ENCODE results near the gene LRMDA. TPM values are rescaled to one million over a fixed set of nuclear protein-coding genes. Genes with fewer than 3 reads are reported as not detected.

Gene LRMDA
- total and polyA plus RNA-seq, 2 of the 4 experiments (the other 2 are of a cell fraction) = 0.07 TPM; not detected in 1

DNA sequence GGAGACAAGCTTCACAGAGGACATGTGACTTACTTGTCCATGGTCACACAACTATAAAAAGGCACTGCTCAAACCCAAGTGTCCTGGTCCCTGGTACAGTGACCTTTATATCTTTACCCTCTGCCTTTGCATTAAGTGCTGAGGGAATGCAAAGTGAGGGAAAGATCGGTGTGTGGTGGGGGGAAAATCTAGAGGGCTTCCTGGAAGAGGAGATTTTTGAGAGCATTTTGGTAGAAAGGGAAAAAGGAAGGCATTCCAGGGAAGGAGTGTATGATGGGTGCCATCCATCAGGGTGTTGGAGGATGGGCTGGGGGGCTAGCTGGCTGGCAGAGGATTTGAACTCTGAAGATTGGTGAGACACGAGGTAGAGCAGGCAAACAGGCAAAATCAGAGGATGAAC is 39.2 kb upstream of the LRMDA start:
- Histone ChIP-seq H3K4me1 (ENCODE audit: control insufficient read depth, insufficient read depth, low read length) (peaks cover 13% of the 10 kb centered on the region; the same call in 1 of the 2 replicates), H4K8ac (ENCODE audit: low read depth in 2 of 2, low read length in 2 of 2) (no peak overlapping the region), H3K4ac (ENCODE audit: low read depth, low read length) (no peak overlapping the region), H3K36me3 (ENCODE audit: control insufficient read depth, insufficient read depth, low read length) (peaks cover 11% of the 10 kb centered on the region), H3K27ac (ENCODE audit: insufficient read depth, low read length) (no peak overlapping the region), H4K20me1 (ENCODE audit: insufficient read depth, low read length) (no peaks in the 10 kb centered on the region), H2AFZ (replicated peaks; ENCODE audit: low read length, poor library complexity) (no peak overlapping the region), H3K79me1 (ENCODE audit: low read depth in 1 of 2, low read length in 2 of 2) (peaks cover 3 to 21% of the 10 kb centered on the region in 2 experiments), H3K27me3 (ENCODE audit: control insufficient read depth, insufficient read depth, low read length) (no peaks in the 10 kb centered on the region), H4K5ac (ENCODE audit: low read depth, low read length) (no peak overlapping the region), H3K23ac (ENCODE audit: low read depth, low read length) (no peak overlapping the region), H3K9me1 (ENCODE audit: insufficient read depth, low read length) (peaks cover 5% of the 10 kb centered on the region; the same call in 1 of the 2 replicates), H3K56ac (ENCODE audit: extremely low read depth, insufficient read depth, low read length) (no peak overlapping the region), H2AK5ac (ENCODE audit: low read depth, low read length) (no peak overlapping the region), H2BK15ac (ENCODE audit: low read depth, low read length) (no peak overlapping the region), H2BK20ac (ENCODE audit: low read depth, low read length) (no peak overlapping the region), H3K4me2 (ENCODE audit: low read depth, low read length) (no peak overlapping the region), H3K4me3 (ENCODE audit: insufficient read depth, low read depth, low read length) (no peak overlapping the region), H4K91ac (ENCODE audit: insufficient read depth, low read depth, low read length) (no peak overlapping the region), H2AK9ac (replicated peaks; ENCODE audit: low read depth, low read length, poor library complexity) (no peak overlapping the region), H3K18ac (ENCODE audit: low read depth, low read length) (no peak overlapping the region), H3K9ac (ENCODE audit: low read depth, low read length) (no peak overlapping the region), H3K9me3 (ENCODE audit: control insufficient read depth, insufficient read depth, low read length) (no peaks in the 10 kb centered on the region), H3K14ac (replicated peaks; ENCODE audit: low read depth, low read length) (no peak overlapping the region), H2BK5ac (ENCODE audit: low read depth, low read length, poor library complexity, severe bottlenecking) (no peak overlapping the region), H2BK120ac (ENCODE audit: low read depth, low read length) (no peak overlapping the region)
- dilution Hi-C loops (cut with HindIII; ENCODE audit: low sequenced_read_pairs, unreplicated experiment) = no loop called here
- BruUV-seq (replicated peaks) = no TSS peak
- in situ Hi-C loops (cut with MboI; ENCODE audit: low sequenced_read_pairs) = loop anchor here (10.0 kb wide), 1 partner anchor 97 kb away; no protein-coding TSS in a partner anchor
- DNase-seq = no peak
- TF ChIP-seq MAZ (IDR thresholded peaks at IDR 0.05; ENCODE audit: borderline replicate concordance, low read depth, low read length) (no peak), FOS (IDR thresholded peaks at IDR 0.05; ENCODE audit: low read depth, low read length) (no peak), MAFK (IDR thresholded peaks at IDR 0.05; ENCODE audit: low read depth, low read length) (no peak), MXI1 (IDR thresholded peaks at IDR 0.05; ENCODE audit: borderline replicate concordance, low read depth, low read length) (no peak), RFX5 (IDR thresholded peaks at IDR 0.05; ENCODE audit: low read depth, low read length) (no peak), RCOR1 (IDR thresholded peaks at IDR 0.05; ENCODE audit: insufficient replicate concordance, low read length) (no peak), SMC3 (IDR thresholded peaks at IDR 0.05; ENCODE audit: low read depth, low read length) (no peak)
- TF ChIP-seq, protein P1, sequence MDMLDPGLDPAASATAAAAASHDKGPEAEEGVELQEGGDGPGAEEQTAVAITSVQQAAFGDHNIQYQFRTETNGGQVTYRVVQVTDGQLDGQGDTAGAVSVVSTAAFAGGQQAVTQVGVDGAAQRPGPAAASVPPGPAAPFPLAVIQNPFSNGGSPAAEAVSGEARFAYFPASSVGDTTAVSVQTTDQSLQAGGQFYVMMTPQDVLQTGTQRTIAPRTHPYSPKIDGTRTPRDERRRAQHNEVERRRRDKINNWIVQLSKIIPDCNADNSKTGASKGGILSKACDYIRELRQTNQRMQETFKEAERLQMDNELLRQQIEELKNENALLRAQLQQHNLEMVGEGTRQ (IDR thresholded peaks at IDR 0.05; ENCODE audit: low read depth, low read length) = no peak
- no peak for ATAC-seq (ENCODE audit: low read depth)
- WGBS, 2 experiments (ENCODE audit: extremely low coverage in 2 of 2, insufficient read length in 1 of 2) = no CpG with 5 or more reads among the region's 2 CpGs
- ChIA-PET POLR2A (ENCODE audit: unreplicated experiment) (no interaction called here), CTCF (no interaction called here)
- intact Hi-C loops (cut with micrococcal nuclease) = no loop called here

Measured in IMR-90 (cell line).